ENCODE measurements around the gene OGFOD2.
"Not testable (repeated sequence)": the region's sequence is repeated elsewhere in the genome, so short reads cannot be mapped to it uniquely, and the experiment has no call there.

Gene OGFOD2

DNA sequence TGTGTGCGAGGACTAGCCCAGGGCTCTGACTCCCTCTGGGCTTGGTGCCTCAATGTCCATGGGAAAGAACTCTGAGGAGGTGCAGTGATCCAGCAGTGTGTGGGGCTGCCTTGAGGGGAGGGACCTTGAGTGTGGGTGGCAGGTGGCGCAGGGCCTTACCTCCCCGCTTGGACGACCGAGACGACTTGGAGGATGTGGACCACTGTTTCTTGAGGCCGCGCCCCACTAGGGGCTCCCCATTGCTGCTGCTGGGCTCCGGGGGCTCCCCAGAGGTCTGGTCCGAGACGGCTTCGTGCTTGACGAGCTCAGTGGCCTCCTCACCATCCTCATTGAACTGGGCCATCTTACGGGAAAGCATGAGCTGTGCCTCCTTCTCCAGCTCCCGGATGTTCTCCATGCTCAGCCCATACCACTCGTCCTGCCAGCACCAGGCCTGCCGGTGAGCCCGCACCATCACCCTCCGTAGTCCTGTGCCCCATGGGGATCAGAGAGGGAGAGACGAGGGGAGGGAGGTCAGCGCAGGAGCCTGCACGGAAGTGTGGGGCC, 30.1 kb downstream of the OGFOD2 start:
- DNase-seq = no peak

DNA sequence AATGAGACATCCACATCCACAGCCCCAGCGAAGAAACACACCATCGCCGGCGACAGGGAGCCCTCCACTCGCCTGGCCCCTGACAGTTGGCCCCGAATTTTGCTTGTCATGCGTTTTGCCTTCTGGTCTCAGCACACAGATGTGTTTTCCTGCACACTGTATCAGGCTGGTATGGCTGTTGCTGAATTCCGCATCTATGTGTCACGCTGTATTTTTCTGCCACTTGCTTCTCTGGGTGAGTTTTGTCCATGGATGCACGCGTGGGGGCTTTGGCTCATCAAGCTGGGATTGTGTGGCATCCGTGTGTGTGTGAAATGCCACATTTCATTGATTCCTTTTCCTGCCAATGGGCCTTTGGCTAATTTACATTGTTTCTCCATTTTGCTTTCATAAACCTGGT, 31.9 kb downstream of the OGFOD2 start:
- no peak for DNase-seq

DNA sequence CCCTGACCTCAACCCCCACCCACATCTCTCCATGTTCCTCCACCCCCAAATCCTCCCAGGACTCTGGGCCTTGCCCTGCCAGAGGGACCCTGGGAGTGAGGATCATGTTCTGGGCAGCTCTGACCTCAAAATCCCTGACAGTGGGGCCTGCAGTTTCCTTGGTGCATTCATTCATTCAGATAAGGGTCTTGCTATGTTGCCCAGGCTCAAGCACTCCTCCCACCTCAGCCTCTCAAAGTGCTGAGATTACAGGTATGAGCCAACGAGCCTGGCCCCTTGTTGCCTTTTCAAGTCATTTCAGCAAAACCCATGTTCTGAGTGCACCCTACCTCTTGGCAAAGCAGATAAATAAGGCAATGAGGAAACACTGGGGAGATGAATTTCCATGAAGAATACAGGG, 35.1 kb downstream of the OGFOD2 start:
- no peak for DNase-seq

DNA sequence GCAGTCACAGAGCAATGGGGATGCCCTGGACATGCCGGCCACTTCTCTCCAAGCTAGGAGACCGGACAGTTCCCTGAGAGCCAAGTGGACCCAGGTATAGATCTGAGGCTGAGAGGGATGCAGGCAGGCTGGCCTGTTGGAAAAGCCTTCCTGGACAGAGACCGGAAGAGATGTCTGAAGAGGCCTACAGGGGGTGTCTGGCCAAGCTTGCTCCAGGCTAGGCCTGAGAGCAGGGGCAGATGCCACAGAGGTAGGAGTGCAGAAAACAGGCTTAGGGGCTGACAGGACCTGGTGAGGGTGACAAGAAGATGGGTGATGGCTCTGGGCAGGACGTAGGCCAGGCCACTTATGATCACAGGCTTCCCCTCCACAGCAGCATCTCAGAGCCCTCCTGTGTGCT, 35.6 kb downstream of the OGFOD2 start:
- no peak for DNase-seq

DNA sequence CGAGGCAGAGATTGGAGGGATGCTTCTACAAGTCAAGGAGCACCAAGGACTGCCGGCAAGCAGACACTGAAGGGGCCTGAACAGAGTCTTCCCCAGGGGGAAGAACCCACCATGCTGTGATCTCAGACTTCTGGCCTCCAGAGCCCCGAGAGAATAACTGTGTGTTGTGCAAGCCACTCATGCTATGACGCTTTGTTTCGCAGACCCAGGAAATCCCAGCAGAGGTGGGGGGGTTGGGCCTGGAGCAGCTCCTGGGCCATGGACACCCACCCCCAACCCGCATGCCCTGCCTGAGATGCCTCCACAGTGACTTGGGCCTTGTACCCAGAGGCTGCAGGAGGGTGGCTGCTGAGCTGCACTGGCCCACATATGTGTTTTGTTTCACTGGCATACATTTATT, 36.7 kb downstream of the OGFOD2 start:
- DNase-seq = no peak

DNA sequence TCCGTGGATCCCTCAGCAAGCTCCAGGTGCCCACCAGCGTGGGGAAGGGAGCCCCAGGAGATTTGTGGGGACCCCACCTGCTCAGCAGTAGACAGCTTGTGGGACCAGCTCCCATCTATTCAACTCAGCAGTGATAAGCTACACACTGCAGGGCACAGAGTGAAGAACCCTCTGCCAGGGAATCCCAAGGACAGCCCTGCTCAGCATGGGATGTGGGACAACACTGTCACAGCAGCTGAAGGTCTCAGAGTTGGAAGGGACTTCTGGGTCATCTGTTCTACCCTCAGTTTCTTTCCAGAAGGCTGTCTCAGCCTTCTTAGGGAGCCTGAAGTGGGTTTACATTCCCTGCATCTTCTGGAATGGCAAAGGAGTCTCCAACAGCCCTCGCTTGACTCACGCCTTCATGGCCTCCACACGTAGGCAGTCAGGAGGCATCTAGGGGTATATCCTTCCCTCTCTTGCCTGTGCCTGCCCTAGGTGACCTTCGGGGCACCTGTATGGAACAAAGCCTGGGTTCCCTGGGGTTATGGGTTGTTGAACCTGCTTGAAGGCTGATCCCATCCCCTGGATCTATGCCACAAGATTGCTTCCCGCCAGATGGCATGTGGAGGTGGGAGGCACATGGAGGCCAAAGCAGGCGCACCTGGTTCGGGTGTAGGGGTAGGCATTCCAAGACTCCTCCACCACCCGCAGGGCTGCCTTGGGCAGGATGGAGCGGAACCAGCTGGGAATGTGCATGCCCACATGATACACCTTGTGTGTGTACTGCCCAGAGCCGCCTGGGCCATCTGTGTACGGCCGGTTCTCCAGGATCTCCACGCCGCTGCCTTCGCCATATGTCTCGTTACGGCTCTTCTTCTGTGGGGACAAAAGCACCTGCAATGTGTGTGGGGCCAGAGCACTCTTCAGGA, 38.4 kb downstream of the OGFOD2 start:
- no peak for DNase-seq

DNA sequence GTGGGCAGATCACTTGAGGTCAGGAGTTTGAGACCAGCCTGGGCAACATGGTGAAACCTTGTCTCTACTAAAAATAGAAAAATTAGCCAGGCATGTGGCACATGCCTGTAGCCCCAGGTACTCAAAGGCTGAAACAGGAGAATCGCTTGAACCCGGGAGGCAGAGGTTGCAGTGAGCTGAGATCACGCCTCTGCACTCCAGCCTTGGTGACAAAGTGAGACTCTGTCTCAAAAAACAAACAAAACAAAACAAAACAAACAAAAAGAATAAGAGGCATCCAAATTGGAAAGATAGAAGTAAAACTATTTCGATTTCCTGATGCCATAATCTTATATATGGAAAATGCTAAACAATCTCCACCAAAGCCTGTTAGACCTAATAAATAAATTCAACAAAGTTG, 39.4 kb downstream of the OGFOD2 start:
- not testable (repeated sequence) for DNase-seq

DNA sequence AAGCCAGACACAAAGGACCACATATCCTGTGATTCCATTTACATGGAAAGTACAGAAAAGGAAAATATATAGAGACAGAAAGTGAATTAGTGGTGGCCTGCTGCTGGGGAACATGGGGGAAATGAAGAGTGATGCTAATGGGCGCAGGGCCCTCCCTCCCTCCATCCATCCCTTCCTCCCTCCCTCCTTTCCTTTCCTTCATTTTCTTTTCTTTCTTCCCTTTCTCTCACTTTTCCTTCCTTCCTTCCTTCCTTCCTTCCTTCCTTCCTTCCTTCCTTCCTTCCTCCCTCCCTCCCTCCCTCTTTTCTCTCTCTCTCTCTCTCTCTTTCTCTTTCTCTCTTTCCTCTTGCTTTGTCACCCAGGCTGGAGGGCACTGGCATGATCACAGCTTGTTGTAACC, 42.7 kb downstream of the OGFOD2 start:
- DNase-seq = no peak

DNA sequence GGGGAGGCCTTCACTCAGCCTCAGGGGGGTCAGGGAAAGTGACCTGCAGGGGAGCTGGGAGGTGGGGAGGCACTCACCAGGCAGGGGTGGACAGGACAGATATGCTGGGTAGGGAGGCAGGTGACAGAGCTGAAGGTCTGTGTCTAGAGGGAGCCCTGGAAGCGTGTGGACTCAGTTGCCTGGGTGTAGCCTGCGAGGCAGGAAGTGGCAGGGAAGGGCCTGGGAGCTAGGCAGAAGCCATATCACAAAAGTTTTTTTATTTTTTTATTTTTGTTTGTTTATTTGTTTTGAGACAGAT, 44.7 kb downstream of the OGFOD2 start:
- DNase-seq = no peak

DNA sequence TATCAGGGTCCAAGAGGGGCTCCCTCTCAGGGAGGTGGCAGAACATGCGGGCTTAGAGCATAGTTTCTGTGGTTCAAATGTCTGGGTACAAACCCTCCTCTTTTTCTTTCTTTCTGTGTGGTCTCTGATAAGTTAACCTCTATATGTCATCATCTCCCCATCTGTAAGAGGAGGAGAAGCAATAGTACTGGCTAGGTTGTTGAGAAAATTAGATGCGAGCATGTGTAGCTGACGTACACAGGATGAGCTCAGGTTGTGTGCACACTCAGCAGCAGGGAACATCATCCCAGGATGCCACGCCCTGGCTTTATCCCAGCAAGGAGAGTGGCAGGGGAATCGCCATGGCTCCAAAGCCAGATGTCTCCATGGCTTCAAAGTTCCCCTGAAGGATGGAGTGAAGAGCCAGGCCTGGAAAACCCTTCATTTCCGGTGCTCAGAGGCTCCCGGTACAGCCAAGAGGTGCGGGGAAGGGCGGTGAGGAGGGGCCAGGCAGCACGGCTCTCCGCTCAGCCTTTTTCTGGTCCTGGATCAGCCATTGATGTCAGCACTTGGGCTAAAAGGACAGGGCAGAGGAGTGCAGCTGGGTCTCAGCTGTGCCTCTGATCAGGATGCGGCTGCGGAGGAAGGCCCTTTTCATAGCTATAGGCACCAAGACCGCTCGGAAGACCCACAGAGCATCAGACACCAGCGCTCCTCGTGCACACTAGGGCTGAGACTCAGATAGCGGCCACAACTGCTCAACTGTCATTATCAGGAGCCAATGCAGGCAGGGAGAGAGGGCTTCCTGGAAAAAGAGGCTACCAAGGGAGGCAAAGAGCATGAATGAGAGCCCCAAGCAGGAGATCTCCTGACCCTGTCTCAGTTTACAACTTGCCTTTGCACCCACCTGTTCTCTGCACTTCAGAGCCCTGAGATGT, 46.9 kb downstream of the OGFOD2 start:
- no peak for DNase-seq

DNA sequence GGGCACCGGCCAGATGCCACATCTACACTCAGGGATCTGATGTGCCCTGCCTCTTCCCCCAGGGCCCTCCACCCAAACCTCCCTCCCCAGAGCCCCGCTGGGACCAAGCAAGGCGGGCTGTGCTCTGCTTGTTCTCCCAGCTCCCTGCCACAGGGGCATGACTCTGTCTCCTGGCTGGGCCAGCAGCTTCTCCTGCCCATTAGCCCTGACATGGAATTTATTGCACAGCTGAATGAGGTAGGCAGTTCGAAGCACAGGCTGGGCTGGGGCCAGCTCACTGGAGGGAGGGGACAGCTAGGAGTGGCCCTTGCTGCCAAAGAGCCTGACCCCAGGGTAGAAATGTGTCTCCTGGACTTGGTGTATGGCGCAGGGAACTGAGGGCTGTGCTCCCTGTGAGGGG, 47.8 kb downstream of the OGFOD2 start:
- no peak for DNase-seq

DNA sequence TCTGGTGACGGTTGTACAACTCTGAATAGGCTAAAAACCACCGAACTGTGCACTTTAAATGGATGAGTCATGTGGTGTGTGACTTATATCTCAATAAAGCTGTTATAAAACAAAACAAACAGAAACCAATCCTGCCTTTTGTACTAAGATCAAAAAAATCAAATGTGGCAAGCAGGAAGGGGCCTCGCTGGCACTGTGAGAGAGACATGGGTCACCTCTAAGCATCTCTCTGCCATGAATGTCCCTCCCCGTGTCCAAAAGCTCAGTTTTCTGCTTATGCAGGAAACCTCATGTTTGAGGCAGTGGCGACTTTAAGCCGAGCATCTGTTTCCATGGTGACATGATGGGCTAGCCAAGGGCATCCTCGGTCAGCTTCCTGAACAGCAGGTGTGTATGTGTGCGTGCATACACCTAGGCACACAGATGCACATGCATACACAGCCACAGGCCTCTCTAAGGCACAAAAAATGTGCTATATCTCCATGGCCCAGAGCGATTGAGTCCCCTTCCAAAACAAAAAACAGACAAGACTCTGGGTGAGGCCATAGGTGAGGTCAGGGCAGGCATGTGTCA, 49.9 kb downstream of the OGFOD2 start:
- peak; percentile 64 for DNase-seq

DNA sequence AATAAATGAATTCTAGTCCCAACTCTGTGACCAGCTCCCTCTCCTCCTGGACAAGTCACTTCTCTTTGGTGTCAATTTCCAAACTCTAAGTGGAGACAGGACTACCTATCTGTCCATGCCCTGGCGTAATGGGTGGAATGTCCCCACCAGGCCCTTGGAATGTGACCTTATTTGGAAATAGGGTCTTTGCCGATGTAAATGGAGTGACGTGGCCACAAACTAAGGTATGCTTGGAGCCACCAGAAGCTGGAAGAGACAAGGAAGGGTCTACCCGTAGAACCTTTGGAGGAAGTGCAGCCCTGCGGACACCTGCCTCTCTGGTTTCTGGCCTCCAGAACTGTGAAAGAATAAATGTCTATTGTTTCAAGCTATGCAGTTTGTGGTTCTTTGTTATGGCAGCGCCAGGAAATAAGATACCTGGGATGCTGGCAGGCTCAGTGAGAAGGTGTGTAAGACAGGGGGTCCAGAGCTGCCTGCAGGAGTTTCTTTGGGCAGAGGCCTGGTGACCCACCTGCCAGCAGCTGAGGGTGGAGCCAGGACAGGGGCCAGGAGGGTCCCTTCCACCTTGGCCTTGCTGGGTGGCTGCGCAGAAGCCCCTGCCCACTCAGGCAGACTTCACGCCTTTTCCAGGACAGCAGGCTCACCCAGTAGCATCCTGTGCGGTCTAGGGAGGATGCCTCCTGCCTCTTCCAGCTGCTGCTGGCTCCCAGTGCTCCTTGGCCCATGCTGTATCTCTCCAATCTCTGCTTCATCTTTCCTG, 51.2 kb downstream of the OGFOD2 start:
- DNase-seq = no peak

DNA sequence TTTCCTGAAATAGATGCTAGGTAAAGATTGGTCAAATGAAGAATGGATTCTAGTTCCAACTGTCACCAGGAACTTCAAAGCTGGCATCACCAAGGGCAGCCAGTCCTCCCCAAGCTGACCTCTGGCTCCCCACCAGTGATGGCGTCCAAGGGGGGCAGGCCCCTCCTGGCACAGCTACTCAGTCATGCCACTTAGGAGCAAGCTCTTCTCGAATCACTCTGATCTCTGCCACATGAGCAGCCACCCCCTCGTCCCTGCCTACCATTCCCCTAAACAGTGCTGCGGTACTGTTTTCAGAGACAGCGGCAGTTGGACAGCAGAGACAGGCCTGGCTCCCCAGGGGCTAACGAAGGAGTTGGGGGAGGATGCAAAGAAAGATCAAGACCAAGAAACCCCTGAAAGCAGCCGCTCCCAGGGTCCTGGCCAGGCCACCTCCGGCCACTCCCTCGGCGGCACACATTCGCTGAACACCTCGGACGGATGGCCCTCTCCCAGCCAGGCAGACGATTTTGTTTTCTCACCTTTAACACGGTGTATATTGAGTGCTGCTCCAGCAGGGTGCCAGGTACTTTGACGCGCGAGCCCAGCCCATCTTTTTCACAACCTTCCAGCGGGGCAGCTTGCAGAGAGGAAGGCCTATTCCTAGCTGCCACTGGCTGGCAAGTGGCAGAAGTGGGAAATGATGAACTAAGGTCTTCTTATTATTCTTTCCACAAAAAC, 52.8 kb downstream of the OGFOD2 start:
- DNase-seq = no peak

DNA sequence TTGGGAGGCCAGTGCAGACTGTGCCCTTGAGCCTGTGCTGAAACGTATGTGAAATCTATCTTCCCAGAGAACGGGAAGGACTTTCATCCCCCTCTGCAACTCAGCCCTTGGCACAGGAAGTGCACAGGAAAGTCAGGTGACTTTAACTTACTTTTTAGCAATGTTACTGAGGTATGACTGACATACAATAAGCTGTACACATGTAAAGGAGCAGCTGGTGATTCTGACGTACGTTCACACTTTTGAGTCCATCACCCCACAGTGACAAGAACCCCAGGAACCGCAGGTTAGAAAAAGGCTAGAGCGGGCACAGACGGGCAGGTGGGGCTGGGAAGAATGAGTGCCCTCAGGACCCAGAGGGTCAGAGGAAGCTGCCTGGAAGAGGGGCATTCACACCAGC, 53.4 kb downstream of the OGFOD2 start:
- DNase-seq = no peak

DNA sequence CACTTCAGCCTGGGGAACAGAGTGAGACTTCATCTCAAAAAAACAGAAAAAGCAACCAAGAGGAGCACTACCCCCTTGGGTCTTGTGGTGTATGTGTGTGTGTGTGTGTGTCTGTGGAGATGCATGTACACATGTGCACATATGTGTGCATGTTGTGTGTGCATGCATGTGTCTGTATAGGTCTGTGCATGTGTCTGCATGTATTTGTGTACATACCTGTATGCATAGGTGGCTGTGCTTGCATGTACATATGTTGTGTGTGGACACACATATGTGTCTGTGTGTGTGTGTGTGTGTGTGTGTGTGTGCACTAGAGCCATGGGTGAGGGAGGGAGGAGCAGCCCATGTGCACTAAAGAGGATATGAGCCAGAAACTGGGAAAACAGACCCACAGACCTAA, 54.5 kb downstream of the OGFOD2 start:
- no peak for DNase-seq
